Thyroid gland (tissue), 4 donors: Measurements from ENCODE around the gene CCDC152.

Source experiments
- CTCF ChIP-seq, 6 experiments: fragments of 200-600 bp in 3 of 6; fragments of 450-650 bp in 3 of 6; sonication (generic) in 3 of 6; IDR thresholded peaks; one replicate each; pipeline ENCODE4 v1.5.1; 2016 to 2019; ENCODE audit warnings: antibody characterized with exemption in 6 of 6, mild to moderate bottlenecking in 2 of 6, inconsistent platforms in 1 of 6, moderate library complexity in 1 of 6
- POLR2A ChIP-seq, 2 donors: fragments of 450-650 bp; IDR thresholded peaks; one replicate each; pipeline ENCODE4 v1.6.1; 2017; ENCODE audit warnings: antibody characterized with exemption in 2 of 2, mild to moderate bottlenecking in 2 of 2, moderate library complexity in 1 of 2

GRCh38 chr5:42836070-42836769, 79.6 kb downstream of the CCDC152 start:
- no peak for TF ChIP-seq POLR2A (IDR thresholded peaks at IDR 0.05)
- TF ChIP-seq CTCF (IDR thresholded peaks at IDR 0.05), result no peak
